ENCODE measurements around the gene TEX13D.

DNA sequence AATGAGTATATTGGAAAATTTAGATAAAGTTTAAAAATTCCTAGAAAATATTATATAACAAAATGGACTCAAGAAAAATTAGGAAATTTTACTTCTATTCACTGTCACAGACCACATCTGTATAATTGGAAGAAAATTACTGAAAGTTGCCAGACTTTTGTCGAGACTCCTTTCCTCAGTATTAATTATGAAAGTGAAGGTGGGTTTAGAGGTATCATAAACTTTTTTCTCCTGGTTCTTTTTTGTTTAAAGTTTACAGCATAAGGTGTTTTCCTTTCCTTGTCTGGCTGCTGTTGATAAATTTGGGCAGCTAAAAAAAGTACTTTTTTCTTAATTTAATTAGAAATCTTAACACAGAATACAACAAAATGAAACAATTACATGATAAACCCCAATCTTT lies 6.7 kb upstream of the TEX13D start:
- TF ChIP-seq POLR2AphosphoS5 (IDR thresholded peaks at IDR 0.05) = no peak
- TF ChIP-seq, protein P1, sequence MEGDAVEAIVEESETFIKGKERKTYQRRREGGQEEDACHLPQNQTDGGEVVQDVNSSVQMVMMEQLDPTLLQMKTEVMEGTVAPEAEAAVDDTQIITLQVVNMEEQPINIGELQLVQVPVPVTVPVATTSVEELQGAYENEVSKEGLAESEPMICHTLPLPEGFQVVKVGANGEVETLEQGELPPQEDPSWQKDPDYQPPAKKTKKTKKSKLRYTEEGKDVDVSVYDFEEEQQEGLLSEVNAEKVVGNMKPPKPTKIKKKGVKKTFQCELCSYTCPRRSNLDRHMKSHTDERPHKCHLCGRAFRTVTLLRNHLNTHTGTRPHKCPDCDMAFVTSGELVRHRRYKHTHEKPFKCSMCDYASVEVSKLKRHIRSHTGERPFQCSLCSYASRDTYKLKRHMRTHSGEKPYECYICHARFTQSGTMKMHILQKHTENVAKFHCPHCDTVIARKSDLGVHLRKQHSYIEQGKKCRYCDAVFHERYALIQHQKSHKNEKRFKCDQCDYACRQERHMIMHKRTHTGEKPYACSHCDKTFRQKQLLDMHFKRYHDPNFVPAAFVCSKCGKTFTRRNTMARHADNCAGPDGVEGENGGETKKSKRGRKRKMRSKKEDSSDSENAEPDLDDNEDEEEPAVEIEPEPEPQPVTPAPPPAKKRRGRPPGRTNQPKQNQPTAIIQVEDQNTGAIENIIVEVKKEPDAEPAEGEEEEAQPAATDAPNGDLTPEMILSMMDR (IDR thresholded peaks at IDR 0.05) = no peak
- TF ChIP-seq EP300 (IDR thresholded peaks at IDR 0.05) = no peak

All from suprapubic skin (tissue), 4 donors.